GM12878 (cell line): Measurements from ENCODE around the gene UNC5B. TPM values are rescaled to one million over a fixed set of nuclear protein-coding genes. Genes with fewer than 3 reads are reported as not detected.

Experiments used
- ATAC-seq: fragments of 200-7000 bp; cut with Tn5 transposase; 3 replicates; pipeline ENCODE4 v1.9.1; 2020; ENCODE audit warnings: mild to moderate bottlenecking, moderate library complexity
- BruUV-seq: library from RNA; stranded (reverse); fragments of 400-500 nt; replicated peaks from 2 replicates; lab custom pipeline; 2021; lab: Mats Ljungman, UMichigan
- CTCF ChIA-PET: fragments of 300-600 bp; sonication (Branson Sonifier 250); formaldehyde crosslinking; extraction: SDS; loops from one replicate; lab custom pipeline; 2021; ENCODE audit warnings: inconsistent platforms; lab: Yijun Ruan, JAX
- POLR2A ChIA-PET: fragments of 350-600 bp; formaldehyde crosslinking; extraction: SDS; loops from one replicate; lab custom pipeline; 2021; ENCODE audit warnings: inconsistent platforms; lab: Charles Lee
- RAD21 ChIA-PET: fragments of 300-600 bp; sonication (Branson Sonifier 250); formaldehyde crosslinking; loops from one replicate; lab custom pipeline; 2023; ENCODE audit warnings: antibody characterized with exemption; ENCODE audit not compliant: unreplicated experiment; lab: Charles Lee
- SMC1A ChIA-PET: fragments of 300-600 bp; sonication (Branson Sonifier 250); formaldehyde crosslinking; loops from one replicate; lab custom pipeline; 2023; ENCODE audit not compliant: unreplicated experiment, uncharacterized antibody; lab: Charles Lee
- DNase-seq: peaks from one replicate; pipeline ENCODE4 v3.0.0-alpha.2; 2011; ENCODE audit warnings: low read depth, low spot score
- FAIRE-seq: peaks from 3 replicates; lab custom pipeline; 2011; peaks lifted over from hg19 to GRCh38; lab: Jason Lieb, UNC
- H2AFZ ChIP-seq: 2 replicates; pipeline ENCODE4 v1.6.0; 2011; ENCODE audit warnings: low read depth, low read length, control low read depth; ENCODE audit not compliant: control insufficient read depth
- H3K27ac ChIP-seq: 2 replicates; pipeline ENCODE4 v1.5.1; 2011; ENCODE audit warnings: control low read depth; ENCODE audit not compliant: control insufficient read depth, insufficient read depth
- H3K27me3 ChIP-seq, 2 experiments: replicated peaks in 1 of 2; 2 replicates each; pipeline versions ENCODE4 v1.6.0 to v1.6.1; 2011; ENCODE audit warnings: low read length in 1 of 2; ENCODE audit not compliant: control insufficient read depth in 2 of 2, insufficient read depth in 2 of 2
- H3K36me3 ChIP-seq, 2 experiments: 2 replicates each; pipeline ENCODE4 v1.5.1; 2011; ENCODE audit warnings: low read length in 1 of 2; ENCODE audit not compliant: control insufficient read depth in 2 of 2, insufficient read depth in 2 of 2
- H3K4me1 ChIP-seq: 2 replicates; pipeline ENCODE4 v1.6.1; 2011; ENCODE audit warnings: mild to moderate bottlenecking, low read length, moderate library complexity, mixed read lengths; ENCODE audit not compliant: control insufficient read depth, insufficient read depth
- H3K4me2 ChIP-seq: 2 replicates; pipeline ENCODE4 v1.6.0; 2011; ENCODE audit warnings: control low read depth; ENCODE audit not compliant: control insufficient read depth, insufficient read depth
- H3K4me3 ChIP-seq: fragments of 200-600 bp; sonication (generic); 2 replicates; pipeline ENCODE4 v1.5.1; 2016
- H3K79me2 ChIP-seq: 2 replicates; pipeline ENCODE4 v1.6.0; 2011; ENCODE audit warnings: low read length; ENCODE audit not compliant: control insufficient read depth, insufficient read depth
- H3K9ac ChIP-seq: 2 replicates; pipeline ENCODE4 v1.8.0; 2011; ENCODE audit warnings: low read length, control low read depth, mixed read lengths; ENCODE audit not compliant: control insufficient read depth, insufficient read depth
- H3K9me3 ChIP-seq: replicated peaks from 3 replicates; pipeline ENCODE4 v1.5.1; 2011; ENCODE audit warnings: mild to moderate bottlenecking, low read length; ENCODE audit not compliant: control insufficient read depth, insufficient read depth
- H4K20me1 ChIP-seq: 2 replicates; pipeline ENCODE4 v1.6.0; 2011; ENCODE audit not compliant: control insufficient read depth, insufficient read depth
- CHD2 ChIP-seq: IDR thresholded peaks from 2 replicates; pipeline ENCODE4 v1.6.1; 2011; ENCODE audit warnings: low read depth, low read length, improper control_type of control experiment, borderline replicate concordance
- IKZF1 ChIP-seq: fragments of 450-650 bp; conservative IDR thresholded peaks from 2 replicates; pipeline ENCODE4 v1.6.1; 2017; ENCODE audit warnings: antibody characterized with exemption, mild to moderate bottlenecking
- JUND ChIP-seq: IDR thresholded peaks from 2 replicates; pipeline ENCODE4 v1.6.1; 2012; ENCODE audit warnings: low read depth, mild to moderate bottlenecking, low read length, improper control_type of control experiment, moderate library complexity
- KDM1A ChIP-seq: fragments of 200-600 bp; sonication (generic); IDR thresholded peaks from 2 replicates; pipeline ENCODE4 v1.6.1; 2016; ENCODE audit warnings: borderline replicate concordance
- NR2F1 ChIP-seq: fragments of 450-650 bp; conservative IDR thresholded peaks from 2 replicates; pipeline ENCODE4 v1.6.1; 2017; ENCODE audit warnings: mild to moderate bottlenecking
- RFX5 ChIP-seq: IDR thresholded peaks from 2 replicates; pipeline ENCODE4 v1.6.1; 2011; ENCODE audit warnings: low read depth, low read length, improper control_type of control experiment
- SP1 ChIP-seq: IDR thresholded peaks from one replicate; pipeline ENCODE4 v1.6.1; 2011; ENCODE audit warnings: low read depth, low read length
- STAT1 ChIP-seq: fragments of 450-650 bp; conservative IDR thresholded peaks from 2 replicates; pipeline ENCODE4 v1.6.1; 2014; ENCODE audit warnings: antibody characterized with exemption, mild to moderate bottlenecking
- TBL1XR1 ChIP-seq: IDR thresholded peaks from 2 replicates; pipeline ENCODE4 v1.6.1; 2012; ENCODE audit warnings: low read depth, low read length, improper control_type of control experiment
- ZNF217 ChIP-seq: fragments of 450-650 bp; IDR thresholded peaks from 2 replicates; pipeline ENCODE4 v1.6.1; 2017; ENCODE audit warnings: antibody characterized with exemption, mild to moderate bottlenecking
- WGBS: methylation state at CpG from one replicate; pipeline ENCODE4 v1.1.6; 2016; ENCODE audit warnings: low lambda C conversion rate; ENCODE audit not compliant: insufficient replicate concordance, insufficient coverage; ENCODE audit errors: missing lambda C conversion rate; 5-methylcytosine and 5-hydroxymethylcytosine counted together
- in situ Hi-C: fragments of 300-500 bp; cut with MboI; formaldehyde crosslinking; loops from 9 replicates; pipeline ENCODE4 v1.14.3; 2018; ENCODE audit warnings: mixed read lengths
- intact Hi-C: fragments of 100-400 bp; cut with micrococcal nuclease; formaldehyde crosslinking; loops from one replicate; pipeline ENCODE4 v1.14.2; 2022; ENCODE audit not compliant: unreplicated experiment
- polyA plus RNA-seq, 11 experiments: library from polyadenylated mRNA; depleted of rRNA in 4 of 11; unstranded in 6 of 11; stranded (reverse) in 5 of 11; fragments of >200 nt; fragmentation: Nextera tagmentation in 4 of 11; fragmentation: Illumina TruSeq in 1 of 11; extraction: Ambion mirVana in 4 of 11; extraction: Trizol in 1 of 11; gene quantifications; 1 replicate in 1 of 11; 2 replicates in 10 of 11; pipeline versions ENCODE4 v1.2.1 to v1.2.3, GENCODE V29; 2011 to 2016; ENCODE audit warnings: inconsistent platforms in 2 of 11, missing spikeins in 2 of 11, low read depth in 1 of 11
- total RNA-seq, 4 experiments: library from RNA; depleted of rRNA in 3 of 4; stranded (reverse); fragments of >200 nt in 3 of 4; fragmentation: Illumina TruSeq in 1 of 4; extraction: Trizol in 1 of 4; gene quantifications; 2 replicates each; pipeline versions ENCODE4 v1.2.1 to v1.2.3, GENCODE V29; 2013 to 2021
- TF ChIP-seq, protein P1 (sequence below): fragments of 450-650 bp; IDR thresholded peaks from 2 replicates; pipeline ENCODE4 v1.6.1; 2018; ENCODE audit warnings: mild to moderate bottlenecking, low read depth, moderate library complexity; ENCODE audit not compliant: partially characterized antibody

The UNC5B gene
- total and polyA plus RNA-seq, 10 of the 15 experiments (the other 5 are each of a cell fraction or from before 2014, with no cell fraction given), result 0.03 to 0.08 TPM; not detected in 8

GRCh38 chr10:71193516-71193915, 18.9 kb upstream of the UNC5B start:
- Histone ChIP-seq H3K27me3 (no peaks in the 10 kb centered on the region), H3K9ac (no peak overlapping the region), H3K36me3 (no peaks in the 10 kb centered on the region), H3K9me3 (peaks cover 1% of the 10 kb centered on the region; the same call in 2 of the 3 replicates), H3K4me1 (no peaks in the 10 kb centered on the region), H2AFZ (no peak overlapping the region), H3K4me2 (no peak overlapping the region), H3K4me3 (no peak overlapping the region), H4K20me1 (no peaks in the 10 kb centered on the region), H3K27ac (no peak overlapping the region), H3K79me2 (no peaks in the 10 kb centered on the region)
- FAIRE-seq, result no peak
- TF ChIP-seq ZNF217, result no peak
- TF ChIP-seq, protein P1, sequence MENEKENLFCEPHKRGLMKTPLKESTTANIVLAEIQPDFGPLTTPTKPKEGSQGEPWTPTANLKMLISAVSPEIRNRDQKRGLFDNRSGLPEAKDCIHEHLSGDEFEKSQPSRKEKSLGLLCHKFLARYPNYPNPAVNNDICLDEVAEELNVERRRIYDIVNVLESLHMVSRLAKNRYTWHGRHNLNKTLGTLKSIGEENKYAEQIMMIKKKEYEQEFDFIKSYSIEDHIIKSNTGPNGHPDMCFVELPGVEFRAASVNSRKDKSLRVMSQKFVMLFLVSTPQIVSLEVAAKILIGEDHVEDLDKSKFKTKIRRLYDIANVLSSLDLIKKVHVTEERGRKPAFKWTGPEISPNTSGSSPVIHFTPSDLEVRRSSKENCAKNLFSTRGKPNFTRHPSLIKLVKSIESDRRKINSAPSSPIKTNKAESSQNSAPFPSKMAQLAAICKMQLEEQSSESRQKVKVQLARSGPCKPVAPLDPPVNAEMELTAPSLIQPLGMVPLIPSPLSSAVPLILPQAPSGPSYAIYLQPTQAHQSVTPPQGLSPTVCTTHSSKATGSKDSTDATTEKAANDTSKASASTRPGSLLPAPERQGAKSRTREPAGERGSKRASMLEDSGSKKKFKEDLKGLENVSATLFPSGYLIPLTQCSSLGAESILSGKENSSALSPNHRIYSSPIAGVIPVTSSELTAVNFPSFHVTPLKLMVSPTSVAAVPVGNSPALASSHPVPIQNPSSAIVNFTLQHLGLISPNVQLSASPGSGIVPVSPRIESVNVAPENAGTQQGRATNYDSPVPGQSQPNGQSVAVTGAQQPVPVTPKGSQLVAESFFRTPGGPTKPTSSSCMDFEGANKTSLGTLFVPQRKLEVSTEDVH, result no peak
- TF ChIP-seq TBL1XR1, result no peak
- TF ChIP-seq SP1, result no peak
- TF ChIP-seq CHD2, result no peak
- no peak for TF ChIP-seq STAT1
- no peak for TF ChIP-seq RFX5
- TF ChIP-seq KDM1A, result no peak
- TF ChIP-seq NR2F1, result no peak
- TF ChIP-seq IKZF1, result no peak
- no peak for TF ChIP-seq JUND
- in situ Hi-C loops, result no loop called here
- no peak for ATAC-seq
- ChIA-PET RAD21 (no interaction called here), SMC1A (no interaction called here), POLR2A (no interaction called here), CTCF (no interaction called here)
- 33% methylated on average over 3 of the region's 3 CpGs for WGBS
- no TSS peak for BruUV-seq
- intact Hi-C loops, result no loop called here
- DNase-seq, result no peak
